H1 (cell line): Measurements from ENCODE around the gene KLHL29. TPM values are rescaled to one million over a fixed set of nuclear protein-coding genes. Genes with fewer than 3 reads are reported as not detected.

Experiments used
- CTCF ChIA-PET: fragments of 300-600 bp; sonication (Branson Sonifier 250); formaldehyde crosslinking; loops from one replicate; lab custom pipeline; 2021; ENCODE audit not compliant: partially characterized antibody; lab: Charles Lee
- POLR2A ChIA-PET: fragments of 300-600 bp; sonication (Branson Sonifier 250); formaldehyde crosslinking; loops from one replicate; lab custom pipeline; 2021; ENCODE audit warnings: inconsistent platforms; ENCODE audit not compliant: partially characterized antibody; lab: Charles Lee
- DNase-seq, 2 experiments: peaks; one replicate each; pipeline versions ENCODE4 v3.0.0 to v3.0.0-alpha.2; 2010 to 2022; ENCODE audit warnings: low spot score in 2 of 2, low read depth in 1 of 2, mixed read lengths in 1 of 2
- FAIRE-seq: peaks from 2 replicates; lab custom pipeline; 2011; peaks lifted over from hg19 to GRCh38; lab: Jason Lieb, UNC
- H2AFZ ChIP-seq: 2 replicates; pipeline ENCODE4 v1.8.1; 2012; ENCODE audit warnings: low read length, inconsistent platforms
- H2AK5ac ChIP-seq: 2 replicates; pipeline ENCODE4 v1.6.1; 2013; ENCODE audit warnings: low read depth, low read length
- H2BK120ac ChIP-seq: replicated peaks from 2 replicates; pipeline ENCODE3; 2013; ENCODE audit warnings: low read depth, low read length, inconsistent platforms
- H2BK12ac ChIP-seq: 2 replicates; pipeline ENCODE4 v1.6.1; 2013; ENCODE audit warnings: low read depth, low read length
- H2BK15ac ChIP-seq: 2 replicates; pipeline ENCODE4 v1.6.1; 2013; ENCODE audit warnings: low read length
- H2BK20ac ChIP-seq: 2 replicates; pipeline ENCODE4 v1.6.1; 2013; ENCODE audit warnings: low read length
- H2BK5ac ChIP-seq: 2 replicates; pipeline ENCODE4 v1.6.1; 2013; ENCODE audit warnings: low read depth, low read length
- H3K14ac ChIP-seq: 2 replicates; pipeline ENCODE4 v1.6.1; 2013; ENCODE audit warnings: inconsistent platforms; ENCODE audit not compliant: insufficient read length
- H3K18ac ChIP-seq: 2 replicates; pipeline ENCODE4 v1.6.1; 2013; ENCODE audit warnings: low read length; ENCODE audit errors: extremely low read depth
- H3K23ac ChIP-seq: 2 replicates; pipeline ENCODE4 v1.6.1; 2013; ENCODE audit warnings: inconsistent platforms; ENCODE audit not compliant: insufficient read length
- H3K23me2 ChIP-seq: 2 replicates; pipeline ENCODE4 v1.6.1; 2013; ENCODE audit warnings: low read depth, low read length
- H3K27ac ChIP-seq: 2 replicates; pipeline ENCODE4 v1.6.1; 2011; ENCODE audit warnings: low read depth, low read length, inconsistent platforms
- H3K27me3 ChIP-seq, 4 experiments: replicated peaks in 1 of 4; 1 replicate in 1 of 4; 2 replicates in 3 of 4; pipeline versions ENCODE4 v1.6.1 to v1.8.1; 2011 to 2013; ENCODE audit warnings: low read length in 3 of 4, mild to moderate bottlenecking in 3 of 4, inconsistent platforms in 2 of 4, mixed read lengths in 2 of 4, moderate library complexity in 1 of 4; ENCODE audit not compliant: control insufficient read depth in 3 of 4, insufficient read depth in 3 of 4; ENCODE audit errors: extremely low read depth in 1 of 4
- H3K36me3 ChIP-seq, 4 experiments: 2 replicates each; pipeline versions ENCODE4 v1.6.1 to v1.8.1; 2011 to 2013; ENCODE audit warnings: mild to moderate bottlenecking in 4 of 4, low read length in 3 of 4, moderate library complexity in 2 of 4, control low read depth in 1 of 4, inconsistent platforms in 1 of 4; ENCODE audit not compliant: insufficient read depth in 4 of 4, control insufficient read depth in 2 of 4
- H3K4ac ChIP-seq: replicated peaks from 2 replicates; pipeline ENCODE3; 2013; ENCODE audit warnings: low read length, low read depth, mixed read lengths, inconsistent platforms; ENCODE audit not compliant: insufficient read length
- H3K4me1 ChIP-seq, 4 experiments: replicated peaks in 1 of 4; 1 replicate in 1 of 4; 2 replicates in 3 of 4; pipeline versions ENCODE4 v1.6.1 to v1.8.1; 2011 to 2013; ENCODE audit warnings: low read length in 3 of 4, inconsistent platforms in 2 of 4, mixed read lengths in 1 of 4; ENCODE audit not compliant: insufficient read depth in 4 of 4, control insufficient read depth in 3 of 4
- H3K4me2 ChIP-seq, 2 experiments: 2 replicates each; pipeline versions ENCODE4 v1.6.1 to v1.8.1; 2011 to 2013; ENCODE audit warnings: low read depth in 2 of 2, low read length in 2 of 2, control low read depth in 1 of 2, inconsistent platforms in 1 of 2, mild to moderate bottlenecking in 1 of 2; ENCODE audit not compliant: insufficient read depth in 1 of 2
- H3K4me3 ChIP-seq, 4 experiments: fragments of 200-600, 300-600 bp in 1 of 4; sonication (generic), shearing (Covaris generic), sonication (Bioruptor Twin) in 1 of 4; 2 replicates each; pipeline versions ENCODE4 v1.5.1 to v1.8.1; 2011 to 2016; ENCODE audit warnings: low read length in 4 of 4, low read depth in 3 of 4, control low read depth in 2 of 4, inconsistent platforms in 2 of 4, mild to moderate bottlenecking in 2 of 4, mixed read lengths in 1 of 4, moderate library complexity in 1 of 4; ENCODE audit not compliant: insufficient read depth in 2 of 4; ENCODE audit errors: extremely low read depth in 1 of 4
- H3K56ac ChIP-seq: replicated peaks from 2 replicates; pipeline ENCODE3; 2013; ENCODE audit warnings: low read depth, mild to moderate bottlenecking, mixed read lengths, low read length, inconsistent platforms; ENCODE audit not compliant: insufficient read length
- H3K79me1 ChIP-seq: 2 replicates; pipeline ENCODE4 v1.6.1; 2013; ENCODE audit warnings: low read depth, low read length, control low read depth
- H3K79me2 ChIP-seq, 2 experiments: 2 replicates each; pipeline versions ENCODE4 v1.6.1 to v1.8.1; 2012 to 2013; ENCODE audit warnings: low read length in 2 of 2, mild to moderate bottlenecking in 2 of 2, inconsistent platforms in 1 of 2; ENCODE audit not compliant: insufficient read depth in 2 of 2, control insufficient read depth in 1 of 2
- H3K9ac ChIP-seq, 4 experiments: replicated peaks in 1 of 4; 1 replicate in 1 of 4; 2 replicates in 3 of 4; pipeline versions ENCODE4 v1.6.1 to v1.8.1; 2011 to 2013; ENCODE audit warnings: low read depth in 3 of 4, low read length in 3 of 4, control low read depth in 2 of 4, mild to moderate bottlenecking in 2 of 4, moderate library complexity in 2 of 4, inconsistent platforms in 1 of 4; ENCODE audit errors: extremely low read depth in 1 of 4
- H3K9me3 ChIP-seq, 2 experiments: 2 replicates each; pipeline versions ENCODE4 v1.6.1 to v1.8.1; 2012 to 2013; ENCODE audit warnings: mild to moderate bottlenecking in 2 of 2, moderate library complexity in 2 of 2, control low read depth in 1 of 2, inconsistent platforms in 1 of 2, low read depth in 1 of 2, low read length in 1 of 2, mixed read lengths in 1 of 2; ENCODE audit not compliant: insufficient read depth in 2 of 2
- H4K20me1 ChIP-seq, 2 experiments: replicated peaks in 1 of 2; 2 replicates each; pipeline versions ENCODE3 to v1.8.1; 2011 to 2013; ENCODE audit warnings: inconsistent platforms in 2 of 2, low read length in 2 of 2, mild to moderate bottlenecking in 1 of 2; ENCODE audit not compliant: insufficient read depth in 2 of 2, control insufficient read depth in 1 of 2
- H4K5ac ChIP-seq: 2 replicates; pipeline ENCODE4 v1.6.1; 2013; ENCODE audit warnings: low read length, low read depth, mixed read lengths, inconsistent platforms; ENCODE audit not compliant: insufficient read length
- H4K8ac ChIP-seq: 2 replicates; pipeline ENCODE4 v1.8.0; 2013; ENCODE audit warnings: mild to moderate bottlenecking, moderate library complexity, low read length, inconsistent platforms; ENCODE audit not compliant: insufficient read depth; ENCODE audit errors: extremely low read depth
- H4K91ac ChIP-seq: replicated peaks from 2 replicates; pipeline ENCODE3; 2013; ENCODE audit warnings: low read length, mixed read lengths, inconsistent platforms; ENCODE audit not compliant: insufficient read length
- SIX5 ChIP-seq: IDR thresholded peaks from 2 replicates; pipeline ENCODE4 v1.6.1; 2011; ENCODE audit warnings: mild to moderate bottlenecking, low read depth, low read length
- WGBS, 2 experiments: shearing (Covaris generic) in 1 of 2; methylation state at CpG; one replicate each; pipeline versions ENCODE4 v1.1.6 to v1.1.7; 2013 to 2015; ENCODE audit warnings: low lambda C conversion rate in 2 of 2, mixed read lengths in 2 of 2, inconsistent platforms in 1 of 2, low coverage in 1 of 2, missing lambda C conversion rate in 1 of 2; ENCODE audit not compliant: insufficient replicate concordance in 2 of 2, insufficient coverage in 1 of 2, insufficient read length in 1 of 2; ENCODE audit errors: extremely low coverage in 1 of 2, missing lambda C conversion rate in 1 of 2; 5-methylcytosine and 5-hydroxymethylcytosine counted together
- polyA plus RNA-seq, 7 experiments: library from polyadenylated mRNA; depleted of rRNA in 3 of 7; stranded (reverse) in 5 of 7; unstranded in 2 of 7; fragments of >200 nt in 5 of 7; fragments of 200-250 nt in 2 of 7; gene quantifications; 1 replicate in 5 of 7; 2 replicates in 1 of 7; 4 replicates in 1 of 7; pipeline versions ENCODE4 v1.2.1 to v1.2.3, GENCODE V29; 2011 to 2013; ENCODE audit warnings: missing spikeins in 2 of 7, mixed read lengths in 2 of 7
- total RNA-seq: library from RNA; stranded (reverse); fragmentation: NEBNext Ultra II Directional; extraction: Animal tissue kit (Norgen Biotek cat#: 25700); gene quantifications from 2 replicates; pipeline ENCODE4 v1.2.1, GENCODE V29; 2021

KLHL29 gene
- total and polyA plus RNA-seq, 2 of the 8 experiments (the other 6 are each of a cell fraction or from before 2014, with no cell fraction given): 1.1 to 4.7 TPM

DNA sequence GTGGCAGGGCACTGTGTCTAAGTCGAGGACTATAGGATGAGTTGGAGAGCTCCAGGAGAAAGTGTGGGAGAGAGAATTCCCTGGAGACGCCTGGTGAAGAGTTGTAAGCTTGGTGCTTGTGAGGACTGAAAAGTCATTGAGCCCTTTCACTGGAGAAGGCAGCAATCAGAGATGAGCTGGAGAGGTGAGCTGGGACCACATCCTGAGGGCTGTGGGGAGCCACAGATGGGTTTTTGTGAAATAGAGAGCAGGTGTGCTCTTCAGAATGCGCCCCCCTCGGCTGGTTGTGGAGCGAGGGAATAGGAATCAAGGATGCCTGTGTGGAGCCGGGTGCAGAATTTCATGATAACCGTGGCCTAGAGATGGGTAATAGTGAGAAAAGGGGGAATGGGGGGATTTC lies 224.3 kb downstream of the KLHL29 start:
- H4K5ac ChIP-seq: no peak overlapping the region
- peak overlapping the region; percentile 75; the same call in 1 of the 2 replicates for H2AK5ac ChIP-seq
- 0 out of 2 replicates have a peak overlapping the region, but pooled peaks have one; percentile 27 for H2BK20ac ChIP-seq
- peaks cover 2 to 17% (median 8%) of the 10 kb centered on the region in 4 experiments; a peak in 6 of 7 replicates for H3K4me1 ChIP-seq
- no peak for DNase-seq
- peaks cover 3% of the 10 kb centered on the region; the same call in 1 of the 2 replicates for H3K23me2 ChIP-seq
- H3K79me2 ChIP-seq: no peaks in the 10 kb centered on the region
- H4K91ac ChIP-seq: peak overlapping the region; percentile 67
- H3K79me1 ChIP-seq: no peaks in the 10 kb centered on the region
- H2BK5ac ChIP-seq: peak overlapping the region; percentile 45; the same call in 1 of the 2 replicates
- no peak overlapping the region for H3K14ac ChIP-seq
- no peaks in the 10 kb centered on the region for H3K27me3 ChIP-seq
- H3K4me3 ChIP-seq: no peak overlapping the region
- no peak overlapping the region for H3K9ac ChIP-seq
- 89% methylated on average over 7 of the region's 7 CpGs; no CpG with 5 or more reads in 1 of the 2 experiments for WGBS, 2 experiments
- H2BK15ac ChIP-seq: peak overlapping the region; percentile 72; the same call in 1 of the 2 replicates
- H4K8ac ChIP-seq: no peak overlapping the region
- H3K9me3 ChIP-seq: peaks cover 10 to 15% of the 10 kb centered on the region in 2 experiments
- H3K4me2 ChIP-seq: no peak overlapping the region; a peak in 2 of 4 replicates
- peak overlapping the region; percentile 52 for H2BK120ac ChIP-seq
- POLR2A ChIA-PET: interaction anchor here (0.6 kb wide), 1 partner anchor 207 kb away, joined by 3 read pairs; no protein-coding TSS in a partner anchor
- peak overlapping the region; percentile 69 for H2BK12ac ChIP-seq
- no peak overlapping the region for H2AFZ ChIP-seq
- no peaks in the 10 kb centered on the region; a peak in 1 of 8 replicates for H3K36me3 ChIP-seq
- TF ChIP-seq SIX5: no peak
- no peak overlapping the region for H3K23ac ChIP-seq
- no peak overlapping the region for H3K4ac ChIP-seq
- CTCF ChIA-PET: interaction anchor here (0.6 to 7.0 kb wide), 6 partner anchors 8 to 910 kb away, joined by 3 to 47 read pairs (median 6); no protein-coding TSS in a partner anchor
- H3K18ac ChIP-seq: peak overlapping the region; percentile 5; the same call in 1 of the 2 replicates
- H3K27ac ChIP-seq: no peak overlapping the region
- FAIRE-seq: no peak
- H3K56ac ChIP-seq: no peak overlapping the region
- no peaks in the 10 kb centered on the region for H4K20me1 ChIP-seq
